Esophagus muscularis mucosa (tissue), 4 donors: ENCODE results near the gene NUFIP1.
"Not testable (repeated sequence)": the region's sequence is repeated elsewhere in the genome, so short reads cannot be mapped to it uniquely, and the experiment has no call there.

ENCODE experiments used
- CTCF ChIP-seq, 3 experiments: fragments of 200-600 bp in 2 of 3; fragments of 450-650 bp in 1 of 3; sonication (generic) in 2 of 3; IDR thresholded peaks; one replicate each; pipeline ENCODE4 v1.5.1; 2017 to 2019; ENCODE audit warnings: antibody characterized with exemption in 3 of 3, mild to moderate bottlenecking in 2 of 3, moderate library complexity in 1 of 3
- EP300 ChIP-seq: sonication (generic); formaldehyde crosslinking; IDR thresholded peaks from one replicate; pipeline ENCODE4 v1.6.1; 2017; ENCODE audit warnings: antibody characterized with exemption
- POLR2A ChIP-seq: fragments of 450-650 bp; IDR thresholded peaks from one replicate; pipeline ENCODE4 v1.6.1; 2017; ENCODE audit warnings: antibody characterized with exemption, moderate library complexity, mild to moderate bottlenecking, low read depth
- POLR2AphosphoS5 ChIP-seq, 2 donors: sonication (generic); formaldehyde crosslinking; IDR thresholded peaks; one replicate each; pipeline ENCODE4 v1.6.1; 2017; ENCODE audit warnings: antibody characterized with exemption in 2 of 2

GRCh38 chr13:44898308-44898707, 91.0 kb downstream of the NUFIP1 start:
- not testable (repeated sequence) for TF ChIP-seq CTCF (IDR thresholded peaks at IDR 0.05); POLR2A; EP300; POLR2AphosphoS5 (IDR thresholded peaks at IDR 0.05)
